HG02571 (cell line): ENCODE data around the gene PRODH2.
A peak's percentile ranks its signal among the peaks of the same experiment; 100 is the strongest.

ENCODE experiments used
- ATAC-seq: cut with Tn5 transposase; IDR thresholded peaks from one replicate; pipeline ENCODE4 v1.9.1; 2021; ENCODE audit warnings: mild to moderate bottlenecking, moderate library complexity; ENCODE audit not compliant: unreplicated experiment

The PRODH2 gene

DNA sequence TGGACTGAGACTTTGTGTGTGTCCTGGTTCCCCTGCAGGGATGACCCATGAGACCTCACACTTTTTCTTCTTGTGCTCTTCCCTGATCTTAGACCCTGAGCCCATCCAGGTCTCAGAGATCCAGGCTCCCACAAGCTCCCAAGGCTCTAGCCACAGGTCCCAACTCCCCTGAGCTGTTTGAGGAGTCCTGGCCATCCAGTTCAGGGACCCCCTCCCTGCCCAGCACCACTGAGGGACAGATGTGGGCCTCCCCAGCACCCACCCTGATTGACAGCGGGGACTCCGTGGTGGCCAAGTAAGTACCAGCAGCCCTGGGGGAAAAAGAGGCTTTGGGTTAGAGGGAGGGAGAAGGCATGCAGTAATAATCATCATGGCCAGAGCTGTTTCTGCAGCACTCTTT is 52.9 kb downstream of the PRODH2 start:
- ATAC-seq, result no peak

GRCh38 chr19:35757749-35758608 is 54.7 kb downstream of the PRODH2 start, which contains the start of gene PROSER3:
Gene PROSER3 (plus strand): TSS chr19:35758176. CDS start chr19:35758216, 40 bp downstream.
- ATAC-seq, result peak; percentile 95

GRCh38 chr19:35757231-35757748 is 55.4 kb downstream of the PRODH2 start:
- ATAC-seq, result no peak

- no peak for ATAC-seq
Measured at GRCh38 chr19:35756377-35757230, 56.0 kb downstream of the PRODH2 start, which contains the start of gene HSPB6. Gene HSPB6 (minus strand): TSS chr19:35757029. CDS start chr19:35757008, 21 bp downstream.

GRCh38 chr19:35755550-35756376 is 56.9 kb downstream of the PRODH2 start:
- ATAC-seq, result no peak

DNA sequence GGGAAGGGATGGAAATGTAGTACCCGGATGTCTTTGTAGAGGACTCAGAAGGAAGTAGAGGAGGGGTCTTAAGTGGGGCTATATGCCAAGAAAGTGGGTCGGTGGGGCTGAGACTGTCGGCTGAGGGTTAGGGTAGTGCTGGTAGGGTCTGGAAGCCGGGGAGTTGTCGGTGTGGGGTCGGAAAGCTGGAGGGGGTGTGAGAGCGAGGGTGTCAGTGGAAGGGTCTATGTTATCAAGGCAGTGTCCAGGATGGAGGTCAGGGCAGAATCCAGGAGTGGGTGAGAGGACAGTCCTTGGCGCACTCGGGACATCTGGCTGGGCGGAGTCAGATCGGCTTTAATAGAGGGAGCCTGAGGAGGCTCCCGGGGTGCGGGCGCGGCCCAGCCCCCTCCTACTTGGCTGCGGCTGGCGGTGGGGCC is 57.5 kb downstream of the PRODH2 start:
- no peak for ATAC-seq

DNA sequence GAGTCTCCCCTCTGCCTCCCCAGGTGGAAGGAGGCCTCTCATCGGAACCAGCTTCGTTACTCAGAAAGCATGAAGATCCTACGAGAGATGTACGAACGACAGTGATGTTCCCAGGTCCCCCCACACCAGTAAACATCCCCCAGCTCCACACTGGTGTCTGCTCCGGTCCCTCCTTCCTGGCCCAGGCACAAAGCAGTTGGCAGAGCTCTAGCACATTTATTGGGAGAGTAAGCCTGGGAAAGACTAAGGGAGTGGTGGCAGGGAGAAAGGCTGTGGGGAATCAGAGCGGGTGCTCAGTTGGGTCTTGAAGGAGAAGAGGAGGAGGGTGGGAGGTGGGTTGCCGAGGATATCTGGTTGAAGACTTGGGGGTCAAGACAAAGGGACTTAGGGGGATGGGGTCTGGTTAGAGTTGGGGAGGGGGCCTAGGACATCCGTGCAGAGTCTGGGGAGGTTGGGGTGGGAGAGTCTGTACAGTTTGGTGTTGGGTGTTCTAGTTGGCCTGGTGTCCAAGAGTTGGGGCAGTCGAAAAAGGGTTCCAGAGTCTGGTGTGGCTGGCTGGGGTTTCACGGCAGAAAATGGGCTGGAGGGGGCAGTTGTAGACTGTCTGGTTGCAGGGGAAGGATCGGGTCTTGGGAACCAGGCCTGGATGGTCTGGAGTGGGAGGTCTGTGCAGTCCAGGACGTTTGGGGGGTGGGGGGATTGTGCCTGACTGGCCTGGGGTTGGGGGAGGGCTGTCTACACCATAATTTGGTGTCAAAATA is 58.1 kb downstream of the PRODH2 start:
- no peak for ATAC-seq

DNA sequence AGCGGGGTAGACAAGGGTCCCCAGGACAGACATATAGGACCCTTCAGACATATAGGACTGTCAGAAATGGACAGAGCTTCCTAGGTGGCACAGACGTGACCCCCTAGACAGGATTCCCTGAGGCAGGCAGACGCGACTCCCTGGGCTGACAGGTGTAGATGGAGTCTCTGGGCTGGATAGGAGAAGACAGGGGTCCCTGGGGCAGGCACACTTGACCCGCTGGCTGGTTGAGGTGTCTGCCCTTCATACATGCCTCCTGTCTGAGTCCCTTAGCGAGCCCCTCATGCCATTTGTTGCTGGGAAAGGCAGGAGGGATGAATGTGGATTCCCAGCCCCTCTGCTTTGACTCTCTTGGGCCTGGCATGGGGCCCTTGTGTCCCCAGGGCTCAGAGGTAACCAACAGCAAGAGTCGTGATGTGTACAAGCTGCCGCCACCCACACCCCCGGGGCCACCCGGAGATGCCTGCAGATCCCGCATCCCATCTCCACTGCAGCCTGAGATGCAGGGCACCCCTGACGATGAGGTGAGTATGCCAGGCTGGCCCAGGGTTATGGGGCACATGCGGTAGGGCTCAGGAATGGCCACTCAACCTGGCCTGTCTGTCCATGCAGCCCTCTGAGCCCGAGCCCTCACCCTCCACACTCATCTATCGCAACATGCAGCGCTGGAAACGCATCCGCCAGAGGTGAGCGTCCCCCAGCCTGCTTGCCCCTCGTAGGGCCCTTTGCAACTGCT is 58.8 kb downstream of the PRODH2 start:
- ATAC-seq, result no peak

DNA sequence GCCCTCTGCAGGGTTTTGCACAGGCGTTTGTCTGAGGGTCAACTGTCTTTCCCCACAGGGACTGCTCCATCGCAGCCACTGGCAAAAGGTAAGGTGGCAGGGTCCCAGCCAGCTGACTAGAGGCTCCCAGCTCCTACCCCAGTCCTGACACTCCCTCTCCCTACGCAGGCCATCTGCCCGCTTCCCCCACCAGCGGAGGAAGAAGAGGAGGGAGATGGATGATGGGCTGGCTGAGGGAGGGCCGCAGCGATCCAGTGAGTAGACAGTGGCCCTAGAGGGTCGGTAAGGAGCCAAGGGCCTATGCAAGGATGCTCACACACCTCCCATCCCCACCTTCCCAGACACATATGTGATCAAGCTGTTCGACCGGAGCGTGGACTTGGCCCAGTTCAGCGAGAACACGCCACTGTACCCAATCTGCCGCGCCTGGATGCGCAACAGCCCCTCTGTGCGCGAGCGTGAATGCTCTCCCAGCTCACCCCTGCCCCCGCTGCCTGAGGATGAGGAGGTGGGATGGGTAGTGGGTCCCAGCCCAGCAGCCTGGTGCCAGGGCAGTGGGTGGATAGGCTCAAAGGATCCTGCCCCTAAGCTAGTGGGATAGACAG is 59.8 kb downstream of the PRODH2 start:
- no peak for ATAC-seq

- ATAC-seq, result no peak
Measured at GRCh38 chr19:35751839-35752745, 60.6 kb downstream of the PRODH2 start.

GRCh38 chr19:35750167-35750566 is 62.5 kb downstream of the PRODH2 start:
- no peak for ATAC-seq
